ENCODE data around the gene TCF4.

Gene TCF4

GRCh38 chr18:55585920-55586561 is 2.0 kb downstream of the TCF4 start:
- no peak for DNase-seq

- DNase-seq: no peak
Observed at GRCh38 chr18:55585065-55585919, 2.7 kb downstream of the TCF4 start.

GRCh38 chr18:55584201-55584600 is 3.8 kb downstream of the TCF4 start:
- DNase-seq: no peak

- DNase-seq: no peak
Observed at GRCh38 chr18:55582325-55582724, 5.7 kb downstream of the TCF4 start.

GRCh38 chr18:55579501-55580270 is 8.3 kb downstream of the TCF4 start:
- DNase-seq: no peak

- no peak for DNase-seq
Observed at GRCh38 chr18:55577812-55578539, 10.0 kb downstream of the TCF4 start.

- DNase-seq: no peak
Observed at GRCh38 chr18:55576001-55576400, 12.0 kb downstream of the TCF4 start.

- no peak for DNase-seq
Observed at GRCh38 chr18:55575066-55575465, 12.9 kb downstream of the TCF4 start.

- DNase-seq: no peak
Observed at GRCh38 chr18:55573386-55573785, 14.6 kb downstream of the TCF4 start.

- DNase-seq: no peak
Observed at GRCh38 chr18:55570966-55571365, 17.0 kb downstream of the TCF4 start.

GRCh38 chr18:55566456-55566935 is 21.5 kb downstream of the TCF4 start:
- DNase-seq: no peak

GRCh38 chr18:55559739-55560138 is 28.3 kb downstream of the TCF4 start:
- DNase-seq: no peak

GRCh38 chr18:55557211-55557610 is 30.8 kb downstream of the TCF4 start:
- no peak for DNase-seq

GRCh38 chr18:55555395-55556027 is 32.5 kb downstream of the TCF4 start:
- DNase-seq: no peak

GRCh38 chr18:55552526-55553189 is 35.3 kb downstream of the TCF4 start:
- DNase-seq: no peak

GRCh38 chr18:55551227-55551626 is 36.8 kb downstream of the TCF4 start:
- no peak for DNase-seq

GRCh38 chr18:55550471-55550870 is 37.5 kb downstream of the TCF4 start:
- no peak for DNase-seq

GRCh38 chr18:55549474-55550104 is 38.4 kb downstream of the TCF4 start:
- DNase-seq: no peak

- DNase-seq: no peak
Observed at GRCh38 chr18:55547705-55548056, 40.3 kb downstream of the TCF4 start.

GRCh38 chr18:55546851-55547704 is 40.9 kb downstream of the TCF4 start:
- no peak for DNase-seq

Measured in effector CD8-positive, alpha-beta T cell (primary cell).